ENCODE measurements around the gene ARPIN.
"Not testable (repeated sequence)": the region's sequence is repeated elsewhere in the genome, so short reads cannot be mapped to it uniquely, and the experiment has no call there.

DNA sequence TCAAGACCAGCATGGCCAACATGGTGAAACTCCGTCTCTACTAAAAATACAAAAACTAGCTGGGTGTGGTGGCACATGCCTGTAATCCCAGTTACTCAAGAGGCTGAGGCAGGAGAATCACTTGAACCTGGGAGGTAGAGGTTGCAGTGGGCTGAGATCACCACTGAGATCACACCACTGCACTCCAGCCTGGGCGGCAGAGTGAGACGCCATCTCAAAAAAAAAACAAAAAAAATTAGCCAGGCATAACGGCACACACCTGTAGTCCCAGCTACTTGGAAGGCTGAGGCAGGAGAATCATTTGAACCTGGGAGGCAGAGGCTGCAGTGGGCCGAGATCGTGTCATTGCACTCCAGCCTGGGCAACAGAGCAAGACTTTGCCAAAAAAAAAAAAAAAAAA lies 31.0 kb upstream of the ARPIN start:
- TF ChIP-seq FOXK2 (IDR thresholded peaks at IDR 0.05); SUZ12 (IDR thresholded peaks at IDR 0.05); HDGF (IDR thresholded peaks at IDR 0.05; ENCODE audit: borderline replicate concordance); NFRKB (IDR thresholded peaks at IDR 0.05); ZNF384 (IDR thresholded peaks at IDR 0.05); BHLHE40 (IDR thresholded peaks at IDR 0.05; ENCODE audit: borderline replicate concordance); FOXA1 (IDR thresholded peaks at IDR 0.05); LEF1 (IDR thresholded peaks at IDR 0.05; ENCODE audit: borderline replicate concordance): not testable (repeated sequence)
